Stimulated activated naive CD8-positive, alpha-beta T cell treated with anti-CD3 and anti-CD28 coated beads, Interleukin-15, amount 100 ng/mL, for 72 hours (primary cell): ENCODE data around the gene HMGCLL1.

Experiments used
- ATAC-seq: fragments of 150-1000 bp; cut with Tn5 transposase; 2 replicates; pipeline ENCODE4 v1.10.0; 2021; ENCODE audit warnings: mild to moderate bottlenecking, moderate library complexity
- DNase-seq, 2 donors: peaks; one replicate each; pipeline ENCODE4 v3.0.0; 2021 to 2022
- H3K27ac Mint-ChIP-seq, 2 donors: one replicate each; pipeline ENCODE4 v1.8.0; 2022; ENCODE audit warnings: mild to moderate bottlenecking in 2 of 2, mixed read lengths in 2 of 2, moderate library complexity in 2 of 2
- H3K27me3 Mint-ChIP-seq: one replicate; pipeline ENCODE4 v1.8.0; 2022; ENCODE audit warnings: mixed read lengths
- H3K4me1 Mint-ChIP-seq: one replicate; pipeline ENCODE4 v1.8.0; 2022; ENCODE audit warnings: mild to moderate bottlenecking, mixed read lengths
- H3K4me3 Mint-ChIP-seq, 2 donors: one replicate each; pipeline ENCODE4 v1.8.0; 2022; ENCODE audit warnings: mild to moderate bottlenecking in 2 of 2, mixed read lengths in 2 of 2, moderate library complexity in 1 of 2
- H3K9me3 Mint-ChIP-seq, 2 donors: one replicate each; pipeline ENCODE4 v1.8.0; 2022; ENCODE audit warnings: mixed read lengths in 2 of 2

The HMGCLL1 gene

DNA sequence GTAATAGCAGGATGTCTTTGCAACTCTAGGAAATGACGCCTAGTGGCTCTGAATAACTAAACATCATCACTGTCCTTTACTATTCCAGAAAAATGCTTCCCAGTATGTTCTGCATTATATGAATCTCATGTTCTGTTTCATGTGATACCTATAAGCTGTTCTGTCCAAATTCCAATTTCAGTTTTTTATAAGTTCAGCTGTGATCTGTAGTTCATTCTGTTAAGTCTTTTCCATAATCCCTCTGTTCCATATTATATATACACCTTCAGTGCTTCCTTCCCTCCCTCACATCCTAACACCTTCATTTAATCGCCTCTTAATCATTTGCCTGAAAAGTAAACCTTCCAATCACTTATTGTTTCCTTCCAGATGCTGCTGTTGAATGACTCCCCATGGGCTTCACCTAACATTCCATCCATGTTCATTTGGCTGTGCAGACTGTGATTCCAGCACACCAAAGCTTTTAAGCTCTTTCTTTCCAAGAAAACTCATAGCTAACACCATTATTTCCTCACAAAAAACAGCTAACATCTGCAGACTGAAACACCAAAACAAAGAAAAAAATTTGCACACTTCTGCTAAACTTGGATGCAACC, 18.6 kb downstream of the HMGCLL1 start:
- peaks cover 0 to 5% of the 10 kb centered on the region in 2 donors for H3K9me3 Mint-ChIP-seq
- no peaks in the 10 kb centered on the region for H3K27me3 Mint-ChIP-seq
- H3K4me3 Mint-ChIP-seq: no peak overlapping the region
- no peak overlapping the region for H3K27ac Mint-ChIP-seq
- no peaks in the 10 kb centered on the region for H3K4me1 Mint-ChIP-seq
- DNase-seq (no peak), ATAC-seq (no peak)

DNA sequence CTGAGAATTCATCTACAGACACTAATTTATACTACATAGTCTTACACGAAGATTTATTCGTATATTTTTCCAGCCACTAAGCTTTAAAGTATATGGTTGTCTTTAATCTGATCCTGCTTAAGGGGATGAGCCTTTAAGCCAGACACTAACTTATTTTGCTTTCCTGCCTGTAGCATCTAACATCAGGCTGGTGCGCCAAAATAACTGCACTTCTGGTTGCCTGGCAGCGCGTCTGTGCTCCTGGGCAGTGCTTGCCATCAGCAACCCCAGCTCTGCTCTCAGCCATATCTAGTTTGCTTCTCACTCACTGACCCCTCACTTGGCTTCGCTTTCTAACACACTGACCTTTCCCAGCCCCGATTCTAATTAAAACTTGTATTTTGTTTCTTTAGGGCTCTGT, 21.8 kb downstream of the HMGCLL1 start:
- ATAC-seq (no peak), DNase-seq (no peak)
- Mint-ChIP-seq H3K27ac (no peak overlapping the region), H3K4me1 (no peaks in the 10 kb centered on the region), H3K9me3 (peaks cover 0 to 5% of the 10 kb centered on the region in 2 donors), H3K4me3 (no peak overlapping the region), H3K27me3 (no peaks in the 10 kb centered on the region)

DNA sequence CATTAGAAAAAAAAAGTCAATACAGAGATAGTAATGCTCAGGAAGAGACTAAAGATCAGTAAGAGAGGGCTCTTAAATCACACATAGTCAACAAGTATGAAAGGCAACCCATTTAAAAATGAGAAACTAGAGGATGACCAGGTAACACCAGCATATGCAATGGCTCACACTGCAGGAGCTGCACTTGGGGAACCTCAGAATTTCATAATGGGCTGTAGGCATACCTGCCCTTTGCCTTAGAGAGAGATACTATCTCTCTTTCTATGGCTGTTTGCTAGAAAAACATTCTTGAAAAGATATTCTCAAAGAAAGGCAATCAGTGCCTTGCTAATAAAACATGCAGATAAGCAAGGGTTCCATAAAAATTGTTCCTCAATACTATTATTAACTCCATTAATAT, 33.2 kb downstream of the HMGCLL1 start:
- DNase-seq: no peak
- Mint-ChIP-seq H3K9me3 (peaks cover 0 to 4% of the 10 kb centered on the region in 2 donors), H3K27me3 (no peaks in the 10 kb centered on the region), H3K27ac (no peak overlapping the region), H3K4me3 (no peak overlapping the region), H3K4me1 (no peaks in the 10 kb centered on the region)
- no peak for ATAC-seq

DNA sequence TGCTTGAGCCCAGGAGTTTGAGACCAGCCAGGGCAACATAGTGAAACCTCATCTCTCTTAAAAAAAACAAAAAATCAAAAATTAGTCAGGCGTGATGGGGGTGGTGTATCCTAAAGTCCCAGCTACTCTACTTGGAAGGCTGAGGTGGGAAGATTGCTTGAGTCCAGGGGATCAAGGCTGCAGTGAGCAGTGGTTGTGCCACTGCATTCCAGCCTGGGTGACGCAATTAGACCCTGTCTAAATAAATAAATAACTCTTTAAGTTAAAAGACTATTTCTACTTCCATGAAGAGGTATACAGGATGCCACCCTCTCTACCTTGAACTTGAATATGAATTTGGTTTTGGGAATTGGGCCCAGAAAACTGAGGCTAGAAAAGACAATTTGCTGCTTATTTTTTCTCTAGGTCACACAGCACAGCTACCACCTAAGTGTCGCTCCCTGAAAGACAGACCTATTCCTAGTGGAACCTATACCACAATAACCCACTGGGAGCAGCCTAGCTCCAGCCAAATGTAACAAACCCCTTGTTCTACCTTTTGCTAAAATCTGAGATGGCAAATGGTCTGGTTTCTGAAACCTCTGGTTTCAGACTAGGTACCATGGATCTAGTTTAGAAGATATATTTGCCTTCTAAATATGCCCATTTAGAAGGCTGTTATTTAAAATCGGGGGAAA, 35.2 kb downstream of the HMGCLL1 start:
- Mint-ChIP-seq H3K4me3 (no peak overlapping the region), H3K9me3 (peaks cover 8 to 14% of the 10 kb centered on the region in 2 donors), H3K27ac (no peak overlapping the region), H3K27me3 (no peaks in the 10 kb centered on the region), H3K4me1 (no peaks in the 10 kb centered on the region)
- DNase-seq (no peak), ATAC-seq (no peak)

DNA sequence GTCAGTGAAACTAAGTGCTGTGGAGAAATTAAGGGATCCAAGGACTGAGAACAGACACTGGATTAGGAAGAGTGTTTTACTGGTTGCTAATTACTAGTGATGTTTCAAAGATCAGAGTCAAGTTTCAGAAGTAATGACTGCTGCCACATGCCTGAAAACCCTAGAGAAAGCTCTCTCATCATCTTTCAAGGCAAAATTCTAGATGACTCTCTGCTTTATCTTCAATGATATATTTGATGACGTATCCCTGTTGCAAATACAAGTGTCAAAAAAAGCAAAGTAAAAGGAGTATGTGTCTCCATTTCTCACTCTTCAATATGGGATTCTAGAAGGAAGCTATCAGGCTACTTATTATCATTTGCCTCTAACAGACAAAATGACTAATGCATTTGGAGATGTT, 38.0 kb downstream of the HMGCLL1 start:
- no peak overlapping the region for H3K27ac Mint-ChIP-seq
- H3K27me3 Mint-ChIP-seq: no peaks in the 10 kb centered on the region
- H3K4me3 Mint-ChIP-seq: no peak overlapping the region
- DNase-seq: no peak
- peaks cover 8 to 14% of the 10 kb centered on the region in 2 donors for H3K9me3 Mint-ChIP-seq
- no peak for ATAC-seq
- H3K4me1 Mint-ChIP-seq: no peaks in the 10 kb centered on the region

DNA sequence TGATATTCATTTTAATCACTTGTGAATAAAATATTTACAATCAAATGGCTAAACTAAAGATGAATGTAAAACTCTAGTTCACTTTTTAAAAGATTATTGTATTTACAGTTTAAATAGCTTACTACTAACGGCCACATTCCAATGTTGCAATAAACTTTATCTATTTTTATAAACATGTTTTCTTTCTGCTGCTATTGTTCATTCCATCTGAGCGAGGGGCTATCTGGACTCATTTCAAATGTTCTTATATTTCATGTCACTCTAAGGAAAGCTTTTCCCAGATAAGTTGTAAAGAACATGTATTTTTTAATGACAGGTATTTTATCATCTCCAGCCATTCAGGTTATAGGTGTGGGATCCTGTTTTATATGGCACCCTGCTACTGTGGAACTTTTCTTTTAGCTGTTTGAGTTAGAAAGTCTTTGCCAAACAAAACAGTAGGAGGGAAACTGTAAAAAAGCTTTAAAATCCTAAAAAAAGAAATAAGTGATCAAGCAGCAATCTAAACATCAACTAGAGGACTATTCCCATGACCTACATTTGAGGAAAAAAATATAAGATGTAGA, 42.5 kb downstream of the HMGCLL1 start:
- Mint-ChIP-seq H3K9me3 (peaks cover 8 to 10% of the 10 kb centered on the region in 2 donors), H3K4me3 (no peak overlapping the region)
- ATAC-seq: no peak

DNA sequence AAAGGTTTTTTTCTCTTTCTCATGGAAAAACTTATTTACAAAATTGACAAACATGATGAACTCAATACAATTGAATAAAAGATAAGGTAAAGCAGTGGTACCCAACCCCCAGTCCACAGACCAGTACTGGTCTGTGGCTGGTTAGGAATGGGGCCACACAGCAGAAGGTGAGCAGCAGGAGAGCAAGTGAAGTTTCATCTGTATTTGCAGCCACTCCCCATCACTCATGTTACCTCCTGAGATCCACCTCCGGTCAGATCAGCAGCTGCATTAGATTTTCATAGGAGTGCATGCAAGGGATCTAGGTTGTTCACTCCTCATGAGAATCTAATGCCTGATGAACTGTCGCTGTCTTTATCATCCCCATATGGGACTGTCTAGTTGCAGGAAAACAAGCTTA, 47.5 kb downstream of the HMGCLL1 start:
- no peak for DNase-seq
- Mint-ChIP-seq H3K27me3 (no peaks in the 10 kb centered on the region), H3K4me1 (no peaks in the 10 kb centered on the region), H3K9me3 (no peaks in the 10 kb centered on the region), H3K27ac (no peak overlapping the region), H3K4me3 (no peak overlapping the region)
- ATAC-seq: no peak

More for the DNA sequence above, 42.5 kb downstream of the HMGCLL1 start:
- Mint-ChIP-seq H3K27me3 (no peaks in the 10 kb centered on the region), H3K4me1 (no peaks in the 10 kb centered on the region), H3K27ac (no peak overlapping the region)
- no peak for DNase-seq

DNA sequence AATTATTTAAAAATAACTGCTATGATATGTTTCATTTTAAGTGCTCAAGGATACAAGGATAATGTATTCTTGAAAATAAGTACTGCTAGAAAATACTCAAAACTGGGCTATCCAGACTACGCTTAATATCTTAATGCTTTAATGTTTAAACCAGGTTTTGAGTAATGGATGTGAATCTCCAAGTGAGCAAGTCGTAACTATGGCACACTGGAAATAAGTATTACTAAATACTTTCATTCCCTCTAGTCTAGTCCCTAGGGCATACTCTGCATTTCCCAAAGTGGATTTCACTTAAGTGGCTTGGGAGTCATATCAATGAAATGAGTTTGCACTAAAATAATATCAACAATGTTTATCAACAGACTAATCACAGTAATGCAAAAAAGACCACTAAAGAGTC, 48.1 kb downstream of the HMGCLL1 start:
- H3K27me3 Mint-ChIP-seq: no peaks in the 10 kb centered on the region
- no peaks in the 10 kb centered on the region for H3K4me1 Mint-ChIP-seq
- H3K27ac Mint-ChIP-seq: no peak overlapping the region
- no peak overlapping the region for H3K4me3 Mint-ChIP-seq
- DNase-seq (no peak), ATAC-seq (no peak)
- no peaks in the 10 kb centered on the region for H3K9me3 Mint-ChIP-seq

DNA sequence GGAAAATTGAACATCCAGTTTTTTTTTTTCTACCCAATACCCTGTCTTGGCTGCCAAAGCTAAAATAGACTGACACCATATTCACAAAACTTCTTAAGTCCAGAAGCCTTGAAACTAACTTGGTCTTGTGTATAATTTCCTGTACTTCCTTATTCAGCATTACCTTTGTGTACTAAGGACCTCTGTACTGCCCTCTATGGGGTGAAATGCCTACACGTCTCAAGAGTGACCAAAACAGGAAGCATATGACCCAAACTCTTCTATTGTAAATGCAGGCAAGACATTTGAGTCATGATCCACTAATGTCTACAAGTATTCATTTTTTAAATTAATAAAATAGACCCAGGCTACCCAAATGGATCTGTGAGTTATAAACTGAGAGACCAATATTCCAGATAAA, 50.4 kb downstream of the HMGCLL1 start:
- ATAC-seq (no peak), DNase-seq (no peak)
- Mint-ChIP-seq H3K9me3 (peaks cover 0 to 3% of the 10 kb centered on the region in 2 donors), H3K27me3 (no peaks in the 10 kb centered on the region), H3K4me3 (no peak overlapping the region), H3K27ac (no peak overlapping the region), H3K4me1 (no peaks in the 10 kb centered on the region)

DNA sequence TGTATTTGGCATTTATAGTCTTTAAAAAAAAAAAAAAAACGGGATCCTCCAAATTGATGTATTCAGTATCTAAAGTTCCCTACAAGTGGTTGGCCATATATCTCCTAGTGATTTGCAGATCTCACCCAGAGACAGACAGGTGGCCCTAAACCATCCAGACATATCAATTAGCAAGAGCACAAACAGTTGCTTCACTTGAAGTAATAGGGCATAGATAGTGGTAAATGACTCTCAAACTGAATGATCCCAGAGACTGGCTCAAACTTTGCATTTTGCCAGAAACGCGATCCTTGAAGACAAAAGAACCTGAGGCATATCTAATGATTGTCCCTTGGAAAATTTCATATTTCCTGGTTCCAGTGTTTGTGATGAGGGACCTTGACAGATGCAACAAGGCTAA, 54.6 kb downstream of the HMGCLL1 start:
- Mint-ChIP-seq H3K9me3 (peaks cover 0 to 7% of the 10 kb centered on the region in 2 donors), H3K4me1 (no peaks in the 10 kb centered on the region), H3K27me3 (no peaks in the 10 kb centered on the region), H3K4me3 (no peak overlapping the region), H3K27ac (no peak overlapping the region)
- ATAC-seq (no peak), DNase-seq (no peak)

DNA sequence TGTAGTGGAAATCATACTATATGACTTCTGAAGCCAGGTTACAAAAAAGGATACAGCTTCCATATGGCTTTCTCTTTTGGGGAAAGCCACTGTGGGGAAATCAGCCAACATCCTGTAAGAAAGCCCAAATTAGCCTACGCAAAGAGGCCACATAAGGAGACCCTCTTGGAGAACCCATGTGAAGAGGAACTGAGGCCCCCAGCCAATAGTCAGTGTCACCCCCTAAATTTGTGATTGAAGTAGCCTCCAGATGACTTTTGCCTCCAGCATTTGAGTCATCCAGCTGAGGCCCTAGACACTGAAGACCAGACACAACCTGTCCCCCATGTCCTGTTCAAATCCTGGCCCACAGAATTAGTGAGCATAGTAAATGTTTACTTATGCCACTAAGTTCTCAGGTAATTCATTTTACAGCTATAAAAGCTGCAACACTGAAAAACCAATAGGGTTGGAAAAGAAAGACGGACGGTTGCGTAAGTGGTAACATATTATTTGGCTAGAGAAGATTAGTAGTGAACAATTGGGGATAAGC, 60.4 kb downstream of the HMGCLL1 start:
- peaks cover 0 to 10% of the 10 kb centered on the region in 2 donors for H3K9me3 Mint-ChIP-seq
- no peaks in the 10 kb centered on the region for H3K27me3 Mint-ChIP-seq
- DNase-seq (no peak), ATAC-seq (no peak)
- H3K4me3 Mint-ChIP-seq: no peak overlapping the region
- no peak overlapping the region for H3K27ac Mint-ChIP-seq
- H3K4me1 Mint-ChIP-seq: no peaks in the 10 kb centered on the region

DNA sequence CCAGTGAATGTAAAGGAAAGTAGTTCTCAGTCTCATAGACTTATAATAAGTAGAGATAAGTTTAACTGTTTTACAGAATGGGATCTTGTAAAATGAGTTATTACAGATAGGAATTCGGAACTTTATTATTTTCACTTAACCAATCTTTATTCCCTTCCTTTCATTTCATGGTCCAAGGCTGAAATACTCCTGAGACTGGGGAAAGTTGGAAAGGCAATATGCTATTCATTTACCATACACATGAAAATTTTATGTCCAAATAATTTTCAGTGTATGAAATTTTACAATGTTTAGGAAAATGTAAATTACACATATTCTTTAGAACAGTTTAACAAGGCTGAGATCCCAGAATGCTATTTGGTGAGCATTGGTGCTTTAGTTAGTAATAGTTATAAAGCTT, 62.3 kb downstream of the HMGCLL1 start:
- H3K4me1 Mint-ChIP-seq: no peaks in the 10 kb centered on the region
- peaks cover 0 to 6% of the 10 kb centered on the region in 2 donors for H3K9me3 Mint-ChIP-seq
- H3K27ac Mint-ChIP-seq: no peak overlapping the region
- no peaks in the 10 kb centered on the region for H3K27me3 Mint-ChIP-seq
- no peak for ATAC-seq
- DNase-seq: no peak
- no peak overlapping the region for H3K4me3 Mint-ChIP-seq

DNA sequence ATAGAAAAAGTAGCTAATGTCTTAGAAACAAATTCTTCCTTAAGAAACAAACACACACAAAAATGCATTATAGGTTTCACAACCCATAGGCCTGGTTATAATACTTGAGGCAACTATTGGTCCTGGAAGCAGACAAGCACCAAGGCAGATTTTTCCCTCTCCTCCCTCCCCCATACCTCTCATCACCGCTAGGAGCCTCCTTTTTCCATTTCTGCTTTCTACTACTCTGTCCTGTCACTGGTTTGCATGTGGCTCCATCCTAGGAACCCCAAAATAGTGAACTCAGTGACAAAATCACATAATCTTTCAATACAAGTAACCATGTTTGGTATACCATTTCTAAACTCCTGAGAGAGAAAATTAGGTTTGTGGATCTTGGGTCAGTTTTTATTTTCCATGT, 66.1 kb downstream of the HMGCLL1 start:
- Mint-ChIP-seq H3K9me3 (peaks cover 0 to 3% of the 10 kb centered on the region in 2 donors), H3K4me3 (no peak overlapping the region), H3K27ac (no peak overlapping the region), H3K27me3 (no peaks in the 10 kb centered on the region), H3K4me1 (no peaks in the 10 kb centered on the region)
- ATAC-seq (no peak), DNase-seq (no peak)

DNA sequence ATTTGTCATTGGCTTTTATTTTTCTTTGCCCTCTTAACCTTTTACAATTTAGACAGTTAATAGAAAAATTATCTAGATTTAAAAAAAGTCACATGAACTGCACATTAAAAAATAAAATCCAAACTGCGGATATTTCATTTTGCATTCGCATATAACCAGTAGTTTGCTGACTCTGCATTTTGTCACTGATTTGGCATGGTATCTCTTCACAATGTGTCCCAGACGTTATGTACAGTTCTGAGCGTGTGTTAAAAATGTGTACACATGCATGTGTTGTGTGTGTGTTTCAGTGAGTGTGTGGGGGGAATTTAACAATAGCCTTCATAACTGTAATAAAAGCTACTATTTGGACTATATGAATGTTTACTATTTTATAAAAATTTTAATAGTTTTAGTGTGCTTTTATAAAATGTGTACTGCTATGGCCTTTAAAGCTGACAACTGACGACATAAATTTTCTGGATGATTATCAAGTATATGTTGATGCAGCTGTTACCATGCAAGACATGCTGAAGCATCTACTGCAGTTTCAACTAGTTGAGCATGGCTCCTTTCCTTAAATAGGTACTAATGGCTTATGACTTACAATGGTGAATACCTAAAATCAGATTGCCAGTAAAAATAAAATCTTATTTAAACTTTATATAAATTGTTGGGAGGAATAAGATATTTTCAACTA, 67.7 kb downstream of the HMGCLL1 start:
- H3K4me1 Mint-ChIP-seq: no peaks in the 10 kb centered on the region
- DNase-seq (no peak), ATAC-seq (no peak)
- peaks cover 0 to under 1% of the 10 kb centered on the region in 2 donors for H3K9me3 Mint-ChIP-seq
- H3K27ac Mint-ChIP-seq: no peak overlapping the region
- no peak overlapping the region for H3K4me3 Mint-ChIP-seq
- H3K27me3 Mint-ChIP-seq: no peaks in the 10 kb centered on the region

DNA sequence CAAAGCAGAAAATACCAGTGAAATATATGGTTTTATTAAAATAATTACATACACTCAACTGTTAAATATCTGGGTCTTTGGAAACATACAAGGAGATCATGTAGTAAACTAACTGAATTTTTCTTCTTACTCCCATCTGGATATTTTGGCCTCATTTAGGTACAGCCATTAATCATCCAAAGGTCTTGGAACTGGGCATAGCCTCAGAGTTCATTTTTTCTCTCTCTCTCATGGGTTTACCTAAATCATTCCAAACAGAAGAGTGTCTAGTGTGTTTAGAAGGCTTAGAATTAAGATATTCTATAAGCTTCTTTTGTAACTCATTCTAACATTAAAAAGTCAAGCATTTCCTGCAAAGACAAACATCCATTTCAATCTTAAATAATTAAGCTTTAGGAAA, 79.4 kb downstream of the HMGCLL1 start:
- H3K27me3 Mint-ChIP-seq: no peaks in the 10 kb centered on the region
- H3K4me3 Mint-ChIP-seq: no peak overlapping the region
- ATAC-seq: no peak
- DNase-seq: no peak
- H3K4me1 Mint-ChIP-seq: no peaks in the 10 kb centered on the region
- H3K9me3 Mint-ChIP-seq: peaks cover 7 to 10% of the 10 kb centered on the region in 2 donors
- no peak overlapping the region for H3K27ac Mint-ChIP-seq

DNA sequence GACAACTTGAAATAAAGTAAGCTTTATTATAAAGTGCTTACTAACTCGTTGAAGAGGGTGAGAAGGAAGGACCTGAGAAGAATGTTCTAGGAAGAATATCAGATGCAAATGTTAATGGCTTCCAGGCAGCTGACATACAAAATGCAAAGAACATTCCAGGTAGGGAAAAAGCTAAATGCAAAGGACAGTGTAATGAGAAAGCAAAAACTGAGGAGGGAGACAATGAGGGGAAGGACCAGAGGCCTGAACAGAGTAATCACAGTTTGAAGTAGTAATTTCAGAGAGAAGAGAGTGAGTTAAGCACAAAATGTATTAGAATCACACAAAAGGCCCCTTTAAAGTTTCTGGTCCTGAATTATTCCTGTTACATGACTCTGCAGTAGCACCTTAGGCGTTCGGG, 81.3 kb downstream of the HMGCLL1 start:
- Mint-ChIP-seq H3K27ac (no peak overlapping the region), H3K27me3 (no peaks in the 10 kb centered on the region), H3K9me3 (peaks cover 6 to 9% of the 10 kb centered on the region in 2 donors), H3K4me3 (no peak overlapping the region), H3K4me1 (no peaks in the 10 kb centered on the region)
- ATAC-seq (no peak), DNase-seq (no peak)
